Glutamatergic neuron (in vitro differentiated cells): Measurements from ENCODE around the gene MMP28. TPM values are rescaled to one million over a fixed set of nuclear protein-coding genes. Genes with fewer than 3 reads are reported as not detected.
A peak's percentile ranks its signal among the peaks of the same experiment; 100 is the strongest.

ENCODE experiments used
- DNase-seq: peaks from one replicate; pipeline ENCODE4 v3.0.0; 2022
- H3K27ac Mint-ChIP-seq: one replicate; pipeline ENCODE4 v1.8.0; 2020; ENCODE audit warnings: mild to moderate bottlenecking, mixed read lengths, inconsistent platforms; ENCODE audit not compliant: unreplicated experiment
- H3K27me3 Mint-ChIP-seq: one replicate; pipeline ENCODE4 v1.8.0; 2020; ENCODE audit warnings: mild to moderate bottlenecking, moderate library complexity, mixed read lengths, inconsistent platforms; ENCODE audit not compliant: unreplicated experiment
- H3K36me3 Mint-ChIP-seq: one replicate; pipeline ENCODE4 v1.8.0; 2020; ENCODE audit warnings: mild to moderate bottlenecking, mixed read lengths, inconsistent platforms; ENCODE audit not compliant: unreplicated experiment
- H3K4me1 Mint-ChIP-seq: one replicate; pipeline ENCODE4 v1.8.0; 2020; ENCODE audit warnings: mild to moderate bottlenecking, low read depth, mixed read lengths, inconsistent platforms; ENCODE audit not compliant: unreplicated experiment
- H3K4me3 Mint-ChIP-seq: one replicate; pipeline ENCODE4 v1.8.0; 2020; ENCODE audit warnings: mild to moderate bottlenecking, mixed read lengths, inconsistent platforms; ENCODE audit not compliant: unreplicated experiment
- H3K9me3 Mint-ChIP-seq: one replicate; pipeline ENCODE4 v1.8.0; 2020; ENCODE audit warnings: mild to moderate bottlenecking, moderate library complexity, mixed read lengths, inconsistent platforms; ENCODE audit not compliant: unreplicated experiment
- total RNA-seq: library from RNA; stranded (reverse); fragmentation: NEBNext Ultra II Directional; extraction: Animal tissue kit (Norgen Biotek cat#: 25700); gene quantifications from one replicate; pipeline ENCODE4 v1.2.1, GENCODE V29; 2021; ENCODE audit not compliant: unreplicated experiment
- TF ChIP-seq, protein P1 (sequence below): fragments of 200-600 bp; sonication (generic); IDR thresholded peaks from one replicate; pipeline ENCODE4 v1.5.0; 2021; ENCODE audit not compliant: partially characterized antibody, unreplicated experiment

The MMP28 gene
- total RNA-seq, 1 donor from 2014 or later: 0.49 TPM

DNA sequence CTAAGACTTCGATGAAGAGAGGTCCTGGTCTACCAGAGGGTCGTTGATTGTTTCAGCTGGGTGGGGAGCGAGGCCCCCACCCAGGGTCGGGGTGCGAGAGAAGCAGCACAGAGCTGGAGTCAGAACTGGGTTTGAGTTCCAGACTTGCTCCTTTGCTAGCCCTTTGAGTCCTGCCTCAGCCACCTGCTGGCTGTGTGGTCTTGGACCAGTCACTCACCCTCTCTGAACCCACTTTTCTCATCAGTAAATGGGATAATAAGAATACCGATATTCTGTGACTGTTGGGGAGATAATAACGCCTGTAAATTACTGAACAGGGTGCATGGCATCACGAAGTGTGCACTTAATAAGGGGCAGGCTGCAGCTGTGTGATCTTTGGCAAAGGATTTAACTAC lies 427 bp upstream of the MMP28 start:
- H3K27ac Mint-ChIP-seq: no peak overlapping the region
- peaks cover 30% of the 10 kb centered on the region for H3K27me3 Mint-ChIP-seq
- H3K9me3 Mint-ChIP-seq: no peaks in the 10 kb centered on the region
- H3K4me1 Mint-ChIP-seq: peaks cover 3% of the 10 kb centered on the region
- TF ChIP-seq, protein P1, sequence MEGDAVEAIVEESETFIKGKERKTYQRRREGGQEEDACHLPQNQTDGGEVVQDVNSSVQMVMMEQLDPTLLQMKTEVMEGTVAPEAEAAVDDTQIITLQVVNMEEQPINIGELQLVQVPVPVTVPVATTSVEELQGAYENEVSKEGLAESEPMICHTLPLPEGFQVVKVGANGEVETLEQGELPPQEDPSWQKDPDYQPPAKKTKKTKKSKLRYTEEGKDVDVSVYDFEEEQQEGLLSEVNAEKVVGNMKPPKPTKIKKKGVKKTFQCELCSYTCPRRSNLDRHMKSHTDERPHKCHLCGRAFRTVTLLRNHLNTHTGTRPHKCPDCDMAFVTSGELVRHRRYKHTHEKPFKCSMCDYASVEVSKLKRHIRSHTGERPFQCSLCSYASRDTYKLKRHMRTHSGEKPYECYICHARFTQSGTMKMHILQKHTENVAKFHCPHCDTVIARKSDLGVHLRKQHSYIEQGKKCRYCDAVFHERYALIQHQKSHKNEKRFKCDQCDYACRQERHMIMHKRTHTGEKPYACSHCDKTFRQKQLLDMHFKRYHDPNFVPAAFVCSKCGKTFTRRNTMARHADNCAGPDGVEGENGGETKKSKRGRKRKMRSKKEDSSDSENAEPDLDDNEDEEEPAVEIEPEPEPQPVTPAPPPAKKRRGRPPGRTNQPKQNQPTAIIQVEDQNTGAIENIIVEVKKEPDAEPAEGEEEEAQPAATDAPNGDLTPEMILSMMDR: no peak
- peaks cover 7% of the 10 kb centered on the region for H3K36me3 Mint-ChIP-seq
- DNase-seq: no peak
- H3K4me3 Mint-ChIP-seq: peak overlapping the region; percentile 75

DNA sequence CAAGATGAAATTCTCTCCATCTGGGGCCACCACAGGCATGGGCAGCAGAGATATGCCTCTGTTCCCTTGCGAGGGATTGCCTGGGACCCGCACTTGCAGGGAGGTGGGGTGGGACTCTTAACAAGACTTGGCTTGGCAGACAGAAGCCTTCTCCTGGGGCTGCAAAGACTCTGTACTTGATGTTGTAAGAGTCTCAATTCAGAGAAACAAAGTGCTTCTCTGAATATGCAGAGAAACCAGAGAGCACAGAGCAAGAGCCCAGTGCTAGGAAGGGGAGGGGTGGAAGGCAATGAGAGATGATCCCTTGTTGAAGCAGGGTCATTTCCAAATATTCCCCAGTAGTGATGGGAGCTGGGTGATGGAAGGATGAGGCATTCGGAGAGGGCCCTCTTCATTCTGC lies 2.2 kb downstream of the MMP28 start:
- DNase-seq: no peak
- H3K36me3 Mint-ChIP-seq: peaks cover 7% of the 10 kb centered on the region
- peak overlapping the region; percentile 23 for H3K4me3 Mint-ChIP-seq
- H3K4me1 Mint-ChIP-seq: no peaks in the 10 kb centered on the region
- peaks cover 30% of the 10 kb centered on the region for H3K27me3 Mint-ChIP-seq
- TF ChIP-seq, protein P1: no peak
- H3K27ac Mint-ChIP-seq: no peak overlapping the region
- H3K9me3 Mint-ChIP-seq: no peaks in the 10 kb centered on the region

DNA sequence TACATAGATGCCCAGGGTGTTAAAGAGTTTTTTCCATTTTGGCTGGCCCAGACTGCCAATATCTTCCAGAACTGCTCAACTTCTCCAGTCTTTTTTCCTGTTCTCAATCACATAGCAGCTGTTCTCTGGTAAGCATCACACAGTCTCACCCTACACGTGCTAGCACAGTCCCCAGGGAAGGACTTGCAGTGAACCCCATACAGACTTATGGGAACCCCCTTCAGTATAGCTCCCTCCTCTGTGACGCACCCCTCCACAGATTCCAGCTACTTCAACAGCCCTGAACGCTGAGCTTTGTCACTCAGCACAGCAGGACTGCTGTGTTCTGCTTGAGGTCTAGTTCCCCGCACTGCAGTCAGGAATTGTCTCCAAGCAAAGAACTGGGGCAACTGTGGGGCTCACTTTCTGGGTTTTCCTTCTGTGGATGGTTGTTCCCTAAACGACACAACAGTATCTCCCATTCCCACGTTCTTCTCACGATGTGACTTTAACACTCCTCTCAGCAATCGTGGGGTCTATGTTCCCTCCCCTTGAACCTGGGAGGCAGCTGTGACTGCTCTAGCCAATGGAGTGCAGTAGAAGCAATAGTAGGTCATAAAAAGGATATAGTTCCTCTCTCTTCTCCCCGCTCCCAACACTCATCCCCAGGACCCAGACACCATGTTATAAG lies 3.6 kb downstream of the MMP28 start:
- no peak overlapping the region for H3K4me3 Mint-ChIP-seq
- peaks cover 7% of the 10 kb centered on the region for H3K36me3 Mint-ChIP-seq
- H3K4me1 Mint-ChIP-seq: peaks cover 2% of the 10 kb centered on the region

DNA sequence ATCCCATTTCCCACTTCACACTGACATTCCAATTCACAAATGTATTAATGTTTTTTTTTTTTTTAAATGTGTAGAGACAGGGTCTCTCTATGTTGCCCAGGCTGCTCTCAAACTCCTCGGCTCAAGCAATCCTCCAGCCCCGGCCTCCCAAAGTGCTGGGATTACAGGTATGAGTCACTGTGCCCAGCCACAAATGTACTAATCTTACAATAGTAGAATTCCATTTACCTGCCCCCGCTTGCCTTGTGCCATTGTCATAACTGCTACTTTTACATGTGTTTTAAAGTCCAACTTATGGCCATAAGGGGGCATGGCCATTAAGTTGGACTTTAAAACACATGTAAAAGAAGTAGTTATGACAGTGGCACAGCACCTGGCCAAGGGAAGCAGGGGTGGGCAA lies 4.6 kb downstream of the MMP28 start:
- TF ChIP-seq, protein P1: no peak
- peaks cover 27% of the 10 kb centered on the region for H3K27me3 Mint-ChIP-seq
- H3K4me1 Mint-ChIP-seq: peaks cover 3% of the 10 kb centered on the region
- H3K9me3 Mint-ChIP-seq: no peaks in the 10 kb centered on the region
- H3K27ac Mint-ChIP-seq: no peak overlapping the region
- no peak overlapping the region for H3K4me3 Mint-ChIP-seq
- peaks cover under 1% of the 10 kb centered on the region for H3K36me3 Mint-ChIP-seq
- DNase-seq: no peak

More for the DNA sequence above, 3.6 kb downstream of the MMP28 start:
- Mint-ChIP-seq H3K9me3 (no peaks in the 10 kb centered on the region), H3K27ac (no peak overlapping the region), H3K27me3 (peaks cover 30% of the 10 kb centered on the region)
- TF ChIP-seq, protein P1: no peak
- DNase-seq: no peak

DNA sequence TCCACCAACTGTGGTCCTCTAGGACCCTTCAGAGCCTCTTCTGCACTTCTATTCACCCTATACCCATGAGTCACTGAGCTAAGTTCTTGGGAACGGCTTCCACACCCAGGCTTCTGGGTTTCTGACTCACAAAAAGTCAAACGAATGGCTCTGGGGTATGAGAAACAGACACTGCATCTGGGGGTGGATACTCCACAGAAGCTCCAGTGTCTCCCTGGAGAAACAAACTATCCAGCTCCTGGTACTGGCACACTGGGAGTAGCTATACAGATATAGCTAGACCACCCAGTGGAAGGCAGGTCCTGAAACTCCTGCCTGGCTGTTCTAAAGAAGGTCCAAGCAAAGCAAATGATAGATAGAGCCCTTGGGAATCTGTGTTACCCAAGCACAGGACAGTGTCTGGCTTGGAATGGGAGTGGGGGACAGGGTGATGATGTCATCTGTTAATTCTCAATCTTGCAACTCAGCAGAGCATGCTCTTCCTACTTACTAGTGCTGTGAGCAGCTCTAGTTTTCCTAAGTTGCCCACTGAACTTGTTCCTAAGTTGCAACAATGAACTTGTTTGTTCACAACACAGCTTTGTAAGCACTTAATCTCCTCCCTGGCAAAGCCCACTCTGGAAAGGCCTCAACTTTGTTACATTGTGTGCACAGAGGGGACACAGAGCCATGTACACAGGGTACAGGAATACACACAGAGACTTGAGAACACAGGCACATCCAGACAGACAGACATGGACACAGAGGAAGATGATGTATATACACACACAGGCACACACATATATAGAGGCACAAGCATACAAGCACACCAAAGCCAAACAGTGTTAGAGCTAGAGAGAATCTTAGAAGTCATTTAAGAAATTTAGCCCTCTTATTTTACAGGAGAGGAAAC lies 6.7 kb downstream of the MMP28 start:
- no peak for DNase-seq
- Mint-ChIP-seq H3K27ac (no peak overlapping the region), H3K4me1 (peaks cover 3% of the 10 kb centered on the region), H3K4me3 (no peak overlapping the region), H3K9me3 (no peaks in the 10 kb centered on the region), H3K36me3 (no peaks in the 10 kb centered on the region), H3K27me3 (peaks cover 15% of the 10 kb centered on the region)
- TF ChIP-seq, protein P1: no peak
